ENCODE data around the gene TBX20.

Gene TBX20

GRCh38 chr7:35253710-35254495 lies at the start of gene TBX20 (continued):
- TF ChIP-seq ZNF777 (tag by site-specific recombination; IDR thresholded peaks at IDR 0.05; ENCODE audit: borderline replicate concordance) = peak; percentile 16; the same call in 1 of the 2 replicates
- TF ChIP-seq, protein P1, sequence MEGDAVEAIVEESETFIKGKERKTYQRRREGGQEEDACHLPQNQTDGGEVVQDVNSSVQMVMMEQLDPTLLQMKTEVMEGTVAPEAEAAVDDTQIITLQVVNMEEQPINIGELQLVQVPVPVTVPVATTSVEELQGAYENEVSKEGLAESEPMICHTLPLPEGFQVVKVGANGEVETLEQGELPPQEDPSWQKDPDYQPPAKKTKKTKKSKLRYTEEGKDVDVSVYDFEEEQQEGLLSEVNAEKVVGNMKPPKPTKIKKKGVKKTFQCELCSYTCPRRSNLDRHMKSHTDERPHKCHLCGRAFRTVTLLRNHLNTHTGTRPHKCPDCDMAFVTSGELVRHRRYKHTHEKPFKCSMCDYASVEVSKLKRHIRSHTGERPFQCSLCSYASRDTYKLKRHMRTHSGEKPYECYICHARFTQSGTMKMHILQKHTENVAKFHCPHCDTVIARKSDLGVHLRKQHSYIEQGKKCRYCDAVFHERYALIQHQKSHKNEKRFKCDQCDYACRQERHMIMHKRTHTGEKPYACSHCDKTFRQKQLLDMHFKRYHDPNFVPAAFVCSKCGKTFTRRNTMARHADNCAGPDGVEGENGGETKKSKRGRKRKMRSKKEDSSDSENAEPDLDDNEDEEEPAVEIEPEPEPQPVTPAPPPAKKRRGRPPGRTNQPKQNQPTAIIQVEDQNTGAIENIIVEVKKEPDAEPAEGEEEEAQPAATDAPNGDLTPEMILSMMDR (tag by site-specific recombination; IDR thresholded peaks at IDR 0.05) = no peak
- 0 out of 2 replicates have a peak, but pooled peaks have one; percentile 42 for TF ChIP-seq ZNF792 (tag by site-specific recombination; IDR thresholded peaks at IDR 0.05)
- no peak for TF ChIP-seq ZNF677 (tag by site-specific recombination; IDR thresholded peaks at IDR 0.05)
- peak; percentile 20; the same call in 1 of the 2 replicates for TF ChIP-seq ZNF660 (tag by site-specific recombination; IDR thresholded peaks at IDR 0.05)
- TF ChIP-seq ZNF391 (tag by site-specific recombination; IDR thresholded peaks at IDR 0.05; ENCODE audit: borderline replicate concordance, low read depth) = 0 out of 2 replicates have a peak, but pooled peaks have one; percentile 34
- no peak for TF ChIP-seq TCF7L2 (IDR thresholded peaks at IDR 0.05; ENCODE audit: borderline replicate concordance, low read depth, low read length)
- no peak for TF ChIP-seq ZNF37A (tag by site-specific recombination; IDR thresholded peaks at IDR 0.05)
- TF ChIP-seq ZNF692 (tag by site-specific recombination; IDR thresholded peaks at IDR 0.05) = peak; percentile 98
- 0 out of 2 replicates have a peak, but pooled peaks have one; percentile 31 for TF ChIP-seq ZNF423 (tag by site-specific recombination; IDR thresholded peaks at IDR 0.05)
- TF ChIP-seq ZNF24 (tag by site-specific recombination; IDR thresholded peaks at IDR 0.05) = peak; percentile 29; the same call in 1 of the 2 replicates
- TF ChIP-seq ZNF23 (tag by site-specific recombination; IDR thresholded peaks at IDR 0.05; ENCODE audit: borderline replicate concordance) = no peak
- peak; percentile 71; the same call in 1 of the 2 replicates for TF ChIP-seq ZNF2 (tag by site-specific recombination; IDR thresholded peaks at IDR 0.05)
- TF ChIP-seq, protein P2, sequence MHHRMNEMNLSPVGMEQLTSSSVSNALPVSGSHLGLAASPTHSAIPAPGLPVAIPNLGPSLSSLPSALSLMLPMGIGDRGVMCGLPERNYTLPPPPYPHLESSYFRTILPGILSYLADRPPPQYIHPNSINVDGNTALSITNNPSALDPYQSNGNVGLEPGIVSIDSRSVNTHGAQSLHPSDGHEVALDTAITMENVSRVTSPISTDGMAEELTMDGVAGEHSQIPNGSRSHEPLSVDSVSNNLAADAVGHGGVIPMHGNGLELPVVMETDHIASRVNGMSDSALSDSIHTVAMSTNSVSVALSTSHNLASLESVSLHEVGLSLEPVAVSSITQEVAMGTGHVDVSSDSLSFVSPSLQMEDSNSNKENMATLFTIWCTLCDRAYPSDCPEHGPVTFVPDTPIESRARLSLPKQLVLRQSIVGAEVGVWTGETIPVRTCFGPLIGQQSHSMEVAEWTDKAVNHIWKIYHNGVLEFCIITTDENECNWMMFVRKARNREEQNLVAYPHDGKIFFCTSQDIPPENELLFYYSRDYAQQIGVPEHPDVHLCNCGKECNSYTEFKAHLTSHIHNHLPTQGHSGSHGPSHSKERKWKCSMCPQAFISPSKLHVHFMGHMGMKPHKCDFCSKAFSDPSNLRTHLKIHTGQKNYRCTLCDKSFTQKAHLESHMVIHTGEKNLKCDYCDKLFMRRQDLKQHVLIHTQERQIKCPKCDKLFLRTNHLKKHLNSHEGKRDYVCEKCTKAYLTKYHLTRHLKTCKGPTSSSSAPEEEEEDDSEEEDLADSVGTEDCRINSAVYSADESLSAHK (tag by site-specific recombination; IDR thresholded peaks at IDR 0.05) = no peak
- no peak for TF ChIP-seq HOXD13 (CRISPR knock-in tag; IDR thresholded peaks at IDR 0.05; ENCODE audit: borderline replicate concordance)
- no peak; the same call in 1 of the 2 replicates for TF ChIP-seq ZNF561 (tag by site-specific recombination; IDR thresholded peaks at IDR 0.05; ENCODE audit: borderline replicate concordance)
- TF ChIP-seq ZBTB11 (tag by site-specific recombination; conservative IDR thresholded peaks at IDR 0.05; ENCODE audit: low read depth) = 0 out of 2 replicates have a peak, but pooled peaks have one; percentile 39
- no peak for TF ChIP-seq ZNF707 (tag by site-specific recombination; IDR thresholded peaks at IDR 0.05)
- TF ChIP-seq ZNF626 (tag by site-specific recombination; IDR thresholded peaks at IDR 0.05) = no peak
- no peak for TF ChIP-seq ZSCAN30 (tag by site-specific recombination; IDR thresholded peaks at IDR 0.05)
- no peak for TF ChIP-seq ZNF362 (tag by site-specific recombination; IDR thresholded peaks at IDR 0.05)
- TF ChIP-seq, protein P3, sequence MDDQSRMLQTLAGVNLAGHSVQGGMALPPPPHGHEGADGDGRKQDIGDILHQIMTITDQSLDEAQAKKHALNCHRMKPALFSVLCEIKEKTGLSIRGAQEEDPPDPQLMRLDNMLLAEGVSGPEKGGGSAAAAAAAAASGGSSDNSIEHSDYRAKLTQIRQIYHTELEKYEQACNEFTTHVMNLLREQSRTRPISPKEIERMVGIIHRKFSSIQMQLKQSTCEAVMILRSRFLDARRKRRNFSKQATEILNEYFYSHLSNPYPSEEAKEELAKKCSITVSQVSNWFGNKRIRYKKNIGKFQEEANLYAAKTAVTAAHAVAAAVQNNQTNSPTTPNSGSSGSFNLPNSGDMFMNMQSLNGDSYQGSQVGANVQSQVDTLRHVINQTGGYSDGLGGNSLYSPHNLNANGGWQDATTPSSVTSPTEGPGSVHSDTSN (CRISPR knock-in tag; IDR thresholded peaks at IDR 0.05) = peak; percentile 82
- peak; percentile 81 for TF ChIP-seq ZBTB26 (tag by site-specific recombination; optimal IDR thresholded peaks at IDR 0.05)
- TF ChIP-seq ZNF366 (tag by site-specific recombination; conservative IDR thresholded peaks at IDR 0.05) = no peak
- peak; percentile 57; the same call in 1 of the 2 replicates for TF ChIP-seq KLF10 (tag by site-specific recombination; IDR thresholded peaks at IDR 0.05)
- TF ChIP-seq GLIS1 (tag by site-specific recombination; IDR thresholded peaks at IDR 0.05) = peak; percentile 32; the same call in 1 of the 2 replicates

Measured in HEK293 (cell line).